CD4-positive, alpha-beta T cell (primary cell): ENCODE measurements around the gene PLCL2. TPM values are rescaled to one million over a fixed set of nuclear protein-coding genes. Genes with fewer than 3 reads are reported as not detected.

ENCODE experiments used
- ATAC-seq: fragments of 200-7000 bp; cut with Tn5 transposase; one replicate; pipeline ENCODE4 v1.10.0; 2022; ENCODE audit warnings: mild to moderate bottlenecking; ENCODE audit not compliant: poor library complexity
- CTCF ChIA-PET: fragments of 350-600 bp; sonication (Branson Sonifier 250); formaldehyde crosslinking; loops from one replicate; lab custom pipeline; 2021; ENCODE audit warnings: antibody characterized with exemption, inconsistent platforms; lab: Charles Lee
- POLR2A ChIA-PET: fragments of 350-600 bp; sonication (Branson Sonifier 250); formaldehyde crosslinking; loops from one replicate; lab custom pipeline; 2021; ENCODE audit warnings: antibody characterized with exemption, inconsistent platforms; lab: Charles Lee
- DNase-seq, 14 experiments: peaks; one replicate each; pipeline ENCODE4 v3.0.0-alpha.2; 2013 to 2020; ENCODE audit warnings: mixed read lengths in 2 of 14
- H3K27ac ChIP-seq, 2 donors: one replicate each; pipeline versions ENCODE4 v1.5.1 to v1.7.0; 2013; ENCODE audit warnings: low read length in 2 of 2, low read depth in 1 of 2, mild to moderate bottlenecking in 1 of 2
- H3K27me3 ChIP-seq, 2 experiments: 1 replicate in 1 of 2; 2 replicates in 1 of 2; pipeline versions ENCODE4 v1.6.1 to v1.7.0; 2013; ENCODE audit warnings: low read length in 2 of 2, control low read depth in 1 of 2, mild to moderate bottlenecking in 1 of 2, moderate library complexity in 1 of 2; ENCODE audit not compliant: insufficient read depth in 2 of 2, control insufficient read depth in 1 of 2
- H3K36me3 ChIP-seq: one replicate; pipeline ENCODE4 v1.6.1; 2013; ENCODE audit warnings: low read length, control low read depth; ENCODE audit not compliant: insufficient read depth
- H3K4me1 ChIP-seq: one replicate; pipeline ENCODE4 v1.6.1; 2013; ENCODE audit warnings: low read length, control low read depth; ENCODE audit not compliant: insufficient read depth
- H3K4me3 ChIP-seq: one replicate; pipeline ENCODE4 v1.5.1; 2013; ENCODE audit warnings: mild to moderate bottlenecking, low read length, moderate library complexity
- H3K9me3 ChIP-seq, 2 experiments: 1 replicate in 1 of 2; 2 replicates in 1 of 2; pipeline versions ENCODE4 v1.6.1 to v1.7.0; 2013; ENCODE audit warnings: low read length in 2 of 2, mild to moderate bottlenecking in 2 of 2, control low read depth in 1 of 2, moderate library complexity in 1 of 2; ENCODE audit not compliant: control insufficient read depth in 1 of 2, insufficient read depth in 1 of 2
- H3K27ac Mint-ChIP-seq: one replicate; pipeline ENCODE4 v1.8.0; 2020; ENCODE audit warnings: mixed read lengths
- H3K27me3 Mint-ChIP-seq: one replicate; pipeline ENCODE4 v1.8.0; 2021; ENCODE audit warnings: mixed read lengths
- H3K36me3 Mint-ChIP-seq: one replicate; pipeline ENCODE4 v1.8.0; 2021; ENCODE audit warnings: low read depth, mixed read lengths
- H3K4me1 Mint-ChIP-seq: one replicate; pipeline ENCODE4 v1.8.0; 2021; ENCODE audit warnings: low read depth, mixed read lengths
- H3K4me3 Mint-ChIP-seq: one replicate; pipeline ENCODE4 v1.8.0; 2020; ENCODE audit warnings: mild to moderate bottlenecking, mixed read lengths
- H3K9me3 Mint-ChIP-seq: one replicate; pipeline ENCODE4 v1.8.0; 2020; ENCODE audit warnings: mixed read lengths
- CTCF ChIP-seq: fragments of 200-600 bp; IDR thresholded peaks from one replicate; pipeline ENCODE4 v1.8.0; 2022; ENCODE audit warnings: antibody characterized with exemption, mild to moderate bottlenecking
- intact Hi-C, 2 experiments: fragments of 100-400 bp; cut with DNase I in 1 of 2; cut with micrococcal nuclease in 1 of 2; formaldehyde crosslinking; loops; one replicate each; pipeline versions ENCODE4 v1.15.1 to v1.9.0; 2023 to 2025; cut with DNase I, micrococcal nuclease
- total RNA-seq, 174 experiments: library from RNA in 2 of 174; stranded (reverse) in 2 of 174; gene quantifications; one replicate each; pipeline ENCODE4 v1.2.3 and lab custom pipeline; 2021 to 2026

Gene PLCL2
- total RNA-seq, 2 experiments from 2014 or later = 35.1 to 36.3 TPM

GRCh38 chr3:16877505-16877904, 7.2 kb upstream of the PLCL2 start:
- Histone ChIP-seq H3K4me1 (no peaks in the 10 kb centered on the region), H3K4me3 (no peak overlapping the region), H3K36me3 (no peaks in the 10 kb centered on the region), H3K9me3 (no peaks in the 10 kb centered on the region), H3K27me3 (no peaks in the 10 kb centered on the region), H3K27ac (no peak overlapping the region)
- no peak for ATAC-seq
- no peaks in the 10 kb centered on the region for H3K9me3 Mint-ChIP-seq
- intact Hi-C loops = loop anchor here in 1 of 2 experiments (2.0 kb wide), 1 partner anchor 17 kb away; no protein-coding TSS in a partner anchor
- ChIA-PET CTCF (no interaction called here), POLR2A (no interaction called here)
- no peak overlapping the region for H3K4me3 Mint-ChIP-seq
- peaks cover 7% of the 10 kb centered on the region for H3K27me3 Mint-ChIP-seq
- no peak for DNase-seq
- no peak for TF ChIP-seq CTCF
- peaks cover 2% of the 10 kb centered on the region for H3K4me1 Mint-ChIP-seq
- no peaks in the 10 kb centered on the region for H3K36me3 Mint-ChIP-seq
- no peak overlapping the region for H3K27ac Mint-ChIP-seq

GRCh38 chr3:16877911-16878310, 6.8 kb upstream of the PLCL2 start:
- Mint-ChIP-seq H3K9me3 (no peaks in the 10 kb centered on the region), H3K27me3 (peaks cover 3% of the 10 kb centered on the region), H3K4me3 (no peak overlapping the region), H3K27ac (no peak overlapping the region), H3K36me3 (no peaks in the 10 kb centered on the region), H3K4me1 (peaks cover 6% of the 10 kb centered on the region)
- Histone ChIP-seq H3K9me3 (no peaks in the 10 kb centered on the region), H3K27me3 (no peaks in the 10 kb centered on the region), H3K4me3 (no peak overlapping the region), H3K27ac (no peak overlapping the region), H3K4me1 (no peaks in the 10 kb centered on the region), H3K36me3 (no peaks in the 10 kb centered on the region)
- TF ChIP-seq CTCF = no peak
- ATAC-seq (no peak), DNase-seq (no peak)
- intact Hi-C loops = loop anchor here in 1 of 2 experiments (2.0 kb wide), 1 partner anchor 17 kb away; no protein-coding TSS in a partner anchor
- CTCF ChIA-PET = no interaction called here
- POLR2A ChIA-PET = no interaction called here

GRCh38 chr3:16881896-16882630, 2.7 kb upstream of the PLCL2 start:
- peaks cover 25% of the 10 kb centered on the region for H3K4me1 Mint-ChIP-seq
- peak overlapping the region; percentile 83 for H3K27ac Mint-ChIP-seq
- TF ChIP-seq CTCF = no peak
- ATAC-seq = no peak
- peaks cover 17% of the 10 kb centered on the region for H3K36me3 Mint-ChIP-seq
- Histone ChIP-seq H3K4me1 (peaks cover 10% of the 10 kb centered on the region), H3K27me3 (no peaks in the 10 kb centered on the region), H3K9me3 (peaks cover 0 to 4% of the 10 kb centered on the region in 2 experiments), H3K4me3 (no peak overlapping the region), H3K36me3 (no peaks in the 10 kb centered on the region), H3K27ac (no peak overlapping the region)
- ChIA-PET POLR2A (interaction anchor here (0.9 kb wide), 1 partner anchor 14 kb away, joined by 3 read pairs; no protein-coding TSS in a partner anchor), CTCF (no interaction called here)
- H3K27me3 Mint-ChIP-seq = no peaks in the 10 kb centered on the region
- DNase-seq = no peak
- peak overlapping the region; percentile 88 for H3K4me3 Mint-ChIP-seq
- intact Hi-C loops = loop anchor here (5.0 to 10.0 kb wide), 2 partner anchors 45 to 597 kb away; no protein-coding TSS in a partner anchor
- H3K9me3 Mint-ChIP-seq = no peaks in the 10 kb centered on the region
